HepG2 (cell line): Measurements from ENCODE around the gene PELI1. TPM values are rescaled to one million over a fixed set of nuclear protein-coding genes. Genes with fewer than 3 reads are reported as not detected.
A peak's percentile ranks its signal among the peaks of the same experiment; 100 is the strongest.

Experiments
- ATAC-seq: fragments of 200-7000 bp; cut with Tn5 transposase; 3 replicates; pipeline ENCODE4 v1.9.1; 2020; ENCODE audit warnings: mild to moderate bottlenecking, moderate library complexity
- BruUV-seq: library from RNA; stranded (reverse); fragments of 400-500 nt; replicated peaks from 2 replicates; lab custom pipeline; 2021; lab: Mats Ljungman, UMichigan
- CTCF ChIA-PET: fragments of 300-600 bp; formaldehyde crosslinking; extraction: SDS; loops from one replicate; lab custom pipeline; 2021; ENCODE audit warnings: low total read pairs, inconsistent platforms, low intra/inter-chr PET ratio; lab: Yijun Ruan, JAX
- POLR2A ChIA-PET: fragments of 350-600 bp; sonication (Branson Sonifier 250); formaldehyde crosslinking; loops from one replicate; lab custom pipeline; 2020; ENCODE audit warnings: antibody characterized with exemption, inconsistent platforms; lab: Yijun Ruan, JAX
- DNase-seq: peaks from one replicate; pipeline ENCODE4 v3.0.0-alpha.2; 2015; ENCODE audit warnings: low spot score
- FAIRE-seq: peaks from 3 replicates; lab custom pipeline; 2011; peaks lifted over from hg19 to GRCh38; lab: Jason Lieb, UNC
- H2AFZ ChIP-seq: one replicate; pipeline ENCODE4 v1.6.1; 2011; ENCODE audit warnings: low read length, inconsistent platforms
- H3K27ac ChIP-seq: fragments of 300-600 bp; 3 replicates; pipeline ENCODE4 v1.8.0; 2011; ENCODE audit warnings: mixed run types, mild to moderate bottlenecking, mixed read lengths, low read length, inconsistent platforms; ENCODE audit not compliant: insufficient read depth; ENCODE audit errors: extremely low read length
- H3K27me3 ChIP-seq, 2 experiments: fragments of 200-600 bp in 1 of 2; 2 replicates in 1 of 2; 3 replicates in 1 of 2; pipeline versions ENCODE4 v1.6.0 to v1.8.0; 2011; ENCODE audit warnings: low read length in 2 of 2, mild to moderate bottlenecking in 2 of 2, moderate library complexity in 2 of 2, inconsistent platforms in 1 of 2; ENCODE audit not compliant: insufficient read depth in 2 of 2, control insufficient read depth in 1 of 2
- H3K36me3 ChIP-seq, 2 experiments: fragments of 200-600 bp in 1 of 2; replicated peaks in 1 of 2; 2 replicates in 1 of 2; 3 replicates in 1 of 2; pipeline versions ENCODE4 v1.5.1 to v1.8.0; 2011; ENCODE audit warnings: low read length in 2 of 2, inconsistent platforms in 1 of 2; ENCODE audit not compliant: insufficient read depth in 2 of 2, control insufficient read depth in 1 of 2
- H3K4me1 ChIP-seq: 2 replicates; pipeline ENCODE4 v1.5.1; 2012; ENCODE audit warnings: low read length, inconsistent platforms; ENCODE audit not compliant: insufficient read depth
- H3K4me2 ChIP-seq: 2 replicates; pipeline ENCODE4 v1.6.0; 2011; ENCODE audit warnings: low read depth, low read length, inconsistent platforms
- H3K4me3 ChIP-seq, 3 experiments: fragments of 200-600 bp in 1 of 3; sonication (generic), shearing (Covaris generic) in 1 of 3; replicated peaks in 1 of 3; 2 replicates each; pipeline ENCODE4 v1.5.1; 2011 to 2016; ENCODE audit warnings: low read length in 3 of 3, inconsistent platforms in 2 of 3, low read depth in 2 of 3, mild to moderate bottlenecking in 2 of 3, control low read depth in 1 of 3, mixed read lengths in 1 of 3; ENCODE audit not compliant: insufficient read depth in 1 of 3
- H3K79me2 ChIP-seq: one replicate; pipeline ENCODE4 v1.6.1; 2011; ENCODE audit warnings: low read length, inconsistent platforms; ENCODE audit not compliant: insufficient read depth
- H3K9ac ChIP-seq: 2 replicates; pipeline ENCODE4 v1.6.0; 2011; ENCODE audit warnings: mild to moderate bottlenecking, low read depth, low read length, inconsistent platforms; ENCODE audit not compliant: insufficient read depth
- H3K9me3 ChIP-seq: 2 replicates; pipeline ENCODE4 v1.5.1; 2012; ENCODE audit warnings: mild to moderate bottlenecking, low read length
- H4K20me1 ChIP-seq: 2 replicates; pipeline ENCODE4 v1.6.0; 2011; ENCODE audit warnings: inconsistent platforms, mild to moderate bottlenecking, low read length, moderate library complexity; ENCODE audit not compliant: insufficient read depth
- FOXP1 ChIP-seq, 2 experiments: fragments of 450-650 bp in 1 of 2; IDR thresholded peaks; 2 replicates each; pipeline ENCODE4 v1.6.1; 2017 to 2018; ENCODE audit warnings: antibody characterized with exemption in 1 of 2
- KLF11 ChIP-seq: IDR thresholded peaks from 2 replicates; pipeline ENCODE4 v1.6.1; 2016; ENCODE audit warnings: missing compliant biosample characterization
- NRL ChIP-seq: sonication (generic); formaldehyde crosslinking; IDR thresholded peaks from 2 replicates; pipeline ENCODE4 v1.5.0; 2020; ENCODE audit warnings: missing genetic modification reagents, mild to moderate bottlenecking, moderate library complexity, borderline replicate concordance
- WGBS: methylation state at CpG from one replicate; pipeline ENCODE4 v1.1.6; 2017; ENCODE audit warnings: low lambda C conversion rate; 5-methylcytosine and 5-hydroxymethylcytosine counted together
- in situ Hi-C: cut with HindIII; loops from 2 replicates; pipeline ENCODE4 v1.10.0; 2017; ENCODE audit warnings: low pct_unique_long_range_greater_than_20kb; ENCODE audit not compliant: extremely low pct_ligation_motif_present
- intact Hi-C: fragments of 100-400 bp; cut with micrococcal nuclease; formaldehyde crosslinking; loops from one replicate; pipeline ENCODE4 v1.10.0; 2022; ENCODE audit not compliant: unreplicated experiment
- polyA plus RNA-seq, 8 experiments: library from polyadenylated mRNA; depleted of rRNA in 3 of 8; stranded (reverse) in 7 of 8; unstranded in 1 of 8; fragments of >200 nt; fragmentation: Illumina TruSeq in 4 of 8; extraction: Trizol in 4 of 8; gene quantifications; 2 replicates each; pipeline versions ENCODE4 v1.2.1 to v1.2.3, GENCODE V29; 2011 to 2016; ENCODE audit warnings: low read depth in 4 of 8, missing spikeins in 1 of 8, mixed read lengths in 1 of 8; ENCODE audit not compliant: insufficient read depth in 1 of 8
- total RNA-seq, 5 experiments: library from RNA; depleted of rRNA; stranded (reverse); fragments of >200 nt; fragmentation: Illumina TruSeq; extraction: Trizol; gene quantifications; 2 replicates each; pipeline ENCODE4 v1.2.3, GENCODE V29; 2016; ENCODE audit warnings: low read depth in 1 of 5
- TF ChIP-seq, protein P1 (sequence below): sonication (generic); formaldehyde crosslinking; IDR thresholded peaks from 2 replicates; pipeline ENCODE4 v1.4.0; 2020; ENCODE audit warnings: mild to moderate bottlenecking, missing genetic modification reagents

PELI1 gene
- total and polyA plus RNA-seq, 2 of the 13 experiments (the other 11 are each of a cell fraction or from before 2014, with no cell fraction given): 12.5 to 16.2 TPM

DNA sequence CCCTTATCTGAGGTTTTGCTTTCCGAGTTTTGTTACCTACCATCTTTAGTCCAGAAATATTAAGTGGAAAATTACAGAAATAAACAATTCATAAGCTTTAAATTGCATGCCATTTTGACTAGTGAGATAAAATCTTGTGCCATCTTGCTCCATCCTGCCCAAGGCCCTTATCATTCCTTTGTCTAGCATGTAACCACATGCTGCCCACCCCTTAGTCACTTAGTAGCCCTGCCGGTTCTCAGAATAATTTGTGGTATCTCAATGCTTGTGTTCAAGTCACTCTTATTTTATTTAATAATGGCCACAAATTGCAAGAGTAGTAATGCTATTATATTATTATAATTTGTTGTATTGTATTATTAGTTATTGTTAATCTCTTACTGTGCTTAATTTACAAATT lies 88.2 kb downstream of the PELI1 start:
- no peak overlapping the region for H2AFZ ChIP-seq
- no peak overlapping the region for H3K4me2 ChIP-seq
- peaks cover 0 to 2% of the 10 kb centered on the region in 2 experiments; a peak in 1 of 5 replicates for H3K27me3 ChIP-seq
- in situ Hi-C loops: loop anchor here (10.0 kb wide), 1 partner anchor 429 kb away; no protein-coding TSS in a partner anchor
- ChIA-PET CTCF (no interaction called here), POLR2A (no interaction called here)
- no peak for DNase-seq
- no peak overlapping the region for H3K27ac ChIP-seq
- H3K36me3 ChIP-seq: no peaks in the 10 kb centered on the region
- FAIRE-seq: no peak
- no peaks in the 10 kb centered on the region for H4K20me1 ChIP-seq
- intact Hi-C loops: no loop called here
- no peak overlapping the region for H3K9ac ChIP-seq
- no peaks in the 10 kb centered on the region for H3K79me2 ChIP-seq
- H3K4me1 ChIP-seq: peaks cover 2% of the 10 kb centered on the region
- no peak for TF ChIP-seq NRL (CRISPR knock-in tag)
- TF ChIP-seq, all 625 proteins: peak for 0
- no peak for ATAC-seq
- Histone ChIP-seq H3K9me3 (no peaks in the 10 kb centered on the region), H3K4me3 (no peak overlapping the region)
- 41% methylated on average over 2 of the region's 2 CpGs for WGBS
- no TSS peak for BruUV-seq

DNA sequence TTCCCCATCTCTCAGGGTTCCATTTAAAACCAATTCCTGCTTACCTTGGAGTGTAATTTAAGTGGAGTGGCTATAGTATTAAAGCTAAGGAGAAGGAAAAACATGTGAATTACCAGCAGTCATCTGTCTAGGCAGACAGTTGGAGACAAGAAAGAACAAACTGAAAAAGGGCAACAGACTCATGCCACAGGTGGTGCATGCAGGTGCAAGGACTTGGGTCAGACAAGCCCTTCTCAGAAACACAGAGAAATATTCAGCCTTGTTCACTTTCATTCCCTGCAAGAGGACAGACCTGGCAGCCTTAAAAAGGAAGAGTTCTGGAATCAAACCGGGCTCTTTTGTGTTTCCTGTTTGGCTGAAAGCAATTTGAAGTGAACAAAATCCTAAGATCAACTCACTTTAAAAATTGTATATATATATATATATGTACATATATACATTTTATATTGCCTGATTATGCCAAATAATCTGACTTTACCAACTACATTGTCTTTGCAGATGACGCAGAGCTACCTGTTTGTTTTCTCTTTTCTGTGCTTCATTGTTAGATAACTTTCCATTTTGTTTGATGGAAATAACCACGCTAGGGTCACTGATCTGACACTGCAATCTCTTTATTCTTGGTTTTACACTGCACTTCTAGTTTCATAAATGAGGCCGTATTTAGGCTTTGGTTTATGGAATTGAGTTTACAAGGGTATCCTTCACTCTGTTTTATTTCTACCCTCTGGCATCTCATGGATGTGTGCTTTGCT lies 89.9 kb downstream of the PELI1 start:
- WGBS: 50% methylated on average over 4 of the region's 4 CpGs
- ChIA-PET CTCF (no interaction called here), POLR2A (no interaction called here)
- no peak for FAIRE-seq
- Histone ChIP-seq H2AFZ (peak overlapping the region; percentile 1), H3K4me1 (peaks cover 9% of the 10 kb centered on the region), H3K9me3 (no peaks in the 10 kb centered on the region), H3K9ac (no peak overlapping the region), H3K27me3 (peaks cover 0 to 2% of the 10 kb centered on the region in 2 experiments; a peak in 1 of 5 replicates), H3K27ac (no peak overlapping the region), H3K79me2 (no peaks in the 10 kb centered on the region), H4K20me1 (no peaks in the 10 kb centered on the region), H3K4me2 (no peak overlapping the region), H3K36me3 (no peaks in the 10 kb centered on the region), H3K4me3 (no peak overlapping the region)
- DNase-seq: no peak
- in situ Hi-C loops (loop anchor here (10.0 kb wide), 1 partner anchor 430 kb away; no protein-coding TSS in a partner anchor), intact Hi-C loops (no loop called here)
- ATAC-seq: no peak
- TF ChIP-seq, protein P1, sequence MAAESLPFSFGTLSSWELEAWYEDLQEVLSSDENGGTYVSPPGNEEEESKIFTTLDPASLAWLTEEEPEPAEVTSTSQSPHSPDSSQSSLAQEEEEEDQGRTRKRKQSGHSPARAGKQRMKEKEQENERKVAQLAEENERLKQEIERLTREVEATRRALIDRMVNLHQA (CRISPR knock-in tag): no peak
- TF ChIP-seq FOXP1 (IDR thresholded peaks at IDR 0.05) (no peak), FOXP1 (CRISPR knock-in tag; IDR thresholded peaks at IDR 0.05) (no peak), KLF11 (no peak)
- BruUV-seq: no TSS peak
